H7 (cell line): ENCODE results near the gene DEPDC1B. TPM values are rescaled to one million over a fixed set of nuclear protein-coding genes. Genes with fewer than 3 reads are reported as not detected.
"Not testable (repeated sequence)": the region's sequence is repeated elsewhere in the genome, so short reads cannot be mapped to it uniquely, and the experiment has no call there.

ENCODE experiments used
- DNase-seq: peaks from one replicate; pipeline ENCODE4 v3.0.0; 2012
- H3K27me3 ChIP-seq: 2 replicates; pipeline ENCODE4 v1.6.0; 2011; ENCODE audit warnings: mild to moderate bottlenecking, low read length; ENCODE audit not compliant: control insufficient read depth, insufficient read depth
- H3K36me3 ChIP-seq: replicated peaks from 2 replicates; pipeline ENCODE4 v1.5.1; 2011; ENCODE audit warnings: low read length; ENCODE audit not compliant: control insufficient read depth, insufficient read depth
- H3K4me3 ChIP-seq: 2 replicates; pipeline ENCODE4 v1.5.1; 2011; ENCODE audit warnings: low read depth, mild to moderate bottlenecking, control low read depth, low read length, moderate library complexity; ENCODE audit not compliant: insufficient read depth
- total RNA-seq: library from RNA; depleted of rRNA; stranded (reverse); fragments of >200 nt; shearing (Covaris generic); gene quantifications from 2 replicates; pipeline ENCODE4 v1.2.3, GENCODE V29; 2014

The DEPDC1B gene
- total RNA-seq, 1 experiment from 2014 or later = 38.7 TPM

- H3K27me3 ChIP-seq = no peaks in the 10 kb centered on the region
- H3K36me3 ChIP-seq = peaks cover 1% of the 10 kb centered on the region
- no peak overlapping the region for H3K4me3 ChIP-seq
- DNase-seq = no peak
Observed at GRCh38 chr5:60597572-60598320, 102.2 kb downstream of the DEPDC1B start.

GRCh38 chr5:60594715-60595477 lies 105.1 kb downstream of the DEPDC1B start:
- no peak for DNase-seq
- H3K36me3 ChIP-seq = no peaks in the 10 kb centered on the region
- H3K27me3 ChIP-seq = no peaks in the 10 kb centered on the region
- H3K4me3 ChIP-seq = no peak overlapping the region

- Histone ChIP-seq H3K4me3 (no peak overlapping the region), H3K36me3 (no peaks in the 10 kb centered on the region), H3K27me3 (no peaks in the 10 kb centered on the region)
- DNase-seq = no peak
Observed at GRCh38 chr5:60590172-60590571, 109.8 kb downstream of the DEPDC1B start.

GRCh38 chr5:60587312-60587711 lies 112.7 kb downstream of the DEPDC1B start:
- not testable (repeated sequence) for H3K36me3 ChIP-seq, H3K27me3 ChIP-seq, DNase-seq, H3K4me3 ChIP-seq

- DNase-seq = no peak
- H3K27me3 ChIP-seq = no peaks in the 10 kb centered on the region
- no peak overlapping the region for H3K4me3 ChIP-seq
- H3K36me3 ChIP-seq = no peaks in the 10 kb centered on the region
Observed at GRCh38 chr5:60586307-60586901, 113.6 kb downstream of the DEPDC1B start.

- DNase-seq = no peak
- no peaks in the 10 kb centered on the region for H3K36me3 ChIP-seq
- no peak overlapping the region for H3K4me3 ChIP-seq
- H3K27me3 ChIP-seq = no peaks in the 10 kb centered on the region
Observed at GRCh38 chr5:60585618-60586017, 114.3 kb downstream of the DEPDC1B start.

GRCh38 chr5:60584304-60584703 lies 115.7 kb downstream of the DEPDC1B start:
- H3K36me3 ChIP-seq = no peaks in the 10 kb centered on the region
- DNase-seq = no peak
- no peaks in the 10 kb centered on the region for H3K27me3 ChIP-seq
- no peak overlapping the region for H3K4me3 ChIP-seq

- no peak overlapping the region for H3K4me3 ChIP-seq
- H3K27me3 ChIP-seq = no peaks in the 10 kb centered on the region
- no peaks in the 10 kb centered on the region for H3K36me3 ChIP-seq
- DNase-seq = no peak
Observed at GRCh38 chr5:60583616-60584015, 116.3 kb downstream of the DEPDC1B start.

- no peaks in the 10 kb centered on the region for H3K36me3 ChIP-seq
- no peak for DNase-seq
- H3K4me3 ChIP-seq = no peak overlapping the region
- H3K27me3 ChIP-seq = no peaks in the 10 kb centered on the region
Observed at GRCh38 chr5:60578315-60578714, 121.7 kb downstream of the DEPDC1B start.

GRCh38 chr5:60577116-60577515 lies 122.8 kb downstream of the DEPDC1B start:
- H3K27me3 ChIP-seq = no peaks in the 10 kb centered on the region
- H3K36me3 ChIP-seq = no peaks in the 10 kb centered on the region
- no peak for DNase-seq
- H3K4me3 ChIP-seq = no peak overlapping the region

GRCh38 chr5:60576425-60576824 lies 123.5 kb downstream of the DEPDC1B start:
- no peaks in the 10 kb centered on the region for H3K36me3 ChIP-seq
- no peaks in the 10 kb centered on the region for H3K27me3 ChIP-seq
- no peak overlapping the region for H3K4me3 ChIP-seq
- DNase-seq = no peak

- no peaks in the 10 kb centered on the region for H3K27me3 ChIP-seq
- no peaks in the 10 kb centered on the region for H3K36me3 ChIP-seq
- no peak overlapping the region for H3K4me3 ChIP-seq
- DNase-seq = no peak
Observed at GRCh38 chr5:60568646-60569045, 131.3 kb downstream of the DEPDC1B start.

- Histone ChIP-seq H3K4me3 (no peak overlapping the region), H3K27me3 (no peaks in the 10 kb centered on the region), H3K36me3 (no peaks in the 10 kb centered on the region)
- no peak for DNase-seq
Observed at GRCh38 chr5:60563696-60564324, 136.2 kb downstream of the DEPDC1B start.

- H3K4me3 ChIP-seq, H3K36me3 ChIP-seq, DNase-seq, H3K27me3 ChIP-seq: not testable (repeated sequence)
Observed at GRCh38 chr5:60553291-60553690, 146.7 kb downstream of the DEPDC1B start.
